ENCODE measurements around the gene COPB2. TPM values are rescaled to one million over a fixed set of nuclear protein-coding genes. Genes with fewer than 3 reads are reported as not detected.
"Not testable (repeated sequence)": the region's sequence is repeated elsewhere in the genome, so short reads cannot be mapped to it uniquely, and the experiment has no call there.

COPB2 gene
- total RNA-seq, 2 donors from 2014 or later = 76.5 to 137 TPM

DNA sequence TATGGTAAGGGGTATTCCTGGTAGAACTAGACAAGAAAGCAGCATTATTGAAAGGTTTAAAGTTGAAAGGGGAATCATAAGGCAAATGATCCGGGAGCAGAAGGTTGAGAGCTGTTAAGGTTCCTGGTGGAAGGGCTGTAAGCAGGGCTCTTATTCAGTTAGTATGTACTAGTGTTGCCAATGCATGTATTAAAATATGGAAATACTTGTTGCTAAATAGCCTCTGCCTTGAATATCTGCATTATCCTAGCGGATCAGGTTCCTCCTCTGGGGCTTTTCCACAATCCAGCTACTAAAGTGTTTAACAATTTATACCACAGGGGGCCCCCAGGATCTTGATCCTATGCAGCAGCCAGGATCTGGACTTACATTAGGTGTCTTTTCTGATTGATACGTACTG is 7.3 kb upstream of the COPB2 start:
- H3K4me1 ChIP-seq (replicated peaks) = no peaks in the 10 kb centered on the region
- DNase-seq (ENCODE audit: low spot score) = no peak
- intact Hi-C loops (cut with DNase I) = no loop called here
- TF ChIP-seq POLR2A (IDR thresholded peaks at IDR 0.05) = no peak
- no peak for TF ChIP-seq POLR2AphosphoS5 (IDR thresholded peaks at IDR 0.05)
- TF ChIP-seq, protein P1, sequence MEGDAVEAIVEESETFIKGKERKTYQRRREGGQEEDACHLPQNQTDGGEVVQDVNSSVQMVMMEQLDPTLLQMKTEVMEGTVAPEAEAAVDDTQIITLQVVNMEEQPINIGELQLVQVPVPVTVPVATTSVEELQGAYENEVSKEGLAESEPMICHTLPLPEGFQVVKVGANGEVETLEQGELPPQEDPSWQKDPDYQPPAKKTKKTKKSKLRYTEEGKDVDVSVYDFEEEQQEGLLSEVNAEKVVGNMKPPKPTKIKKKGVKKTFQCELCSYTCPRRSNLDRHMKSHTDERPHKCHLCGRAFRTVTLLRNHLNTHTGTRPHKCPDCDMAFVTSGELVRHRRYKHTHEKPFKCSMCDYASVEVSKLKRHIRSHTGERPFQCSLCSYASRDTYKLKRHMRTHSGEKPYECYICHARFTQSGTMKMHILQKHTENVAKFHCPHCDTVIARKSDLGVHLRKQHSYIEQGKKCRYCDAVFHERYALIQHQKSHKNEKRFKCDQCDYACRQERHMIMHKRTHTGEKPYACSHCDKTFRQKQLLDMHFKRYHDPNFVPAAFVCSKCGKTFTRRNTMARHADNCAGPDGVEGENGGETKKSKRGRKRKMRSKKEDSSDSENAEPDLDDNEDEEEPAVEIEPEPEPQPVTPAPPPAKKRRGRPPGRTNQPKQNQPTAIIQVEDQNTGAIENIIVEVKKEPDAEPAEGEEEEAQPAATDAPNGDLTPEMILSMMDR (IDR thresholded peaks at IDR 0.05) = no peak
- H3K4me3 ChIP-seq = no peak overlapping the region
- no peak overlapping the region for H3K27ac ChIP-seq
- H3K27me3 ChIP-seq (replicated peaks; ENCODE audit: insufficient read depth) = no peaks in the 10 kb centered on the region
- 92% methylated on average over 3 of the region's 3 CpGs for WGBS
- no peaks in the 10 kb centered on the region for H3K9me3 ChIP-seq
- H3K36me3 ChIP-seq = no peaks in the 10 kb centered on the region

DNA sequence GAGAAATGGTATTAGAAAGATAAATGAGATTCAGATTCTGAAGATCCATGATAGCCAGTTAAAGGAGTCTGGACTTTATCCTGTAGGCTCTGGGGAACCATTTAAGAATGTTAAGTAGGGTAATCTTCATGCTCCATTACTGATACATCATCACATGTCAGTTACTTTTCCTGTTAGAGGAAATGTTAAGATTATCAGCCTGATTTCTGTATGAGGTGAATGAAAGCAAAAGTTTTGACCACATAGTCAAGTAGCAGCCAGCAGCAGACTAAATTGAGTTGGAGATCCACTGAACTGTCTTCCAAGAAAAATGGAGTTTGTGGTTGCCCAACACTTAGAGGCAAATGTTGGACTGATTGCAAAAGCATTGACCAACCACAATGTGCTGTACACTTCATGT is 4.7 kb upstream of the COPB2 start:
- H3K4me3 ChIP-seq = no peak overlapping the region
- H3K9me3 ChIP-seq = no peaks in the 10 kb centered on the region
- no peaks in the 10 kb centered on the region for H3K4me1 ChIP-seq (replicated peaks)
- no peak for TF ChIP-seq POLR2AphosphoS5 (IDR thresholded peaks at IDR 0.05)
- TF ChIP-seq POLR2A (IDR thresholded peaks at IDR 0.05) = no peak
- TF ChIP-seq, protein P1 (IDR thresholded peaks at IDR 0.05) = no peak
- H3K27me3 ChIP-seq (replicated peaks; ENCODE audit: insufficient read depth) = no peaks in the 10 kb centered on the region
- no peak for DNase-seq (ENCODE audit: low spot score)
- H3K36me3 ChIP-seq = no peaks in the 10 kb centered on the region
- intact Hi-C loops (cut with DNase I) = no loop called here
- H3K27ac ChIP-seq = no peak overlapping the region

DNA sequence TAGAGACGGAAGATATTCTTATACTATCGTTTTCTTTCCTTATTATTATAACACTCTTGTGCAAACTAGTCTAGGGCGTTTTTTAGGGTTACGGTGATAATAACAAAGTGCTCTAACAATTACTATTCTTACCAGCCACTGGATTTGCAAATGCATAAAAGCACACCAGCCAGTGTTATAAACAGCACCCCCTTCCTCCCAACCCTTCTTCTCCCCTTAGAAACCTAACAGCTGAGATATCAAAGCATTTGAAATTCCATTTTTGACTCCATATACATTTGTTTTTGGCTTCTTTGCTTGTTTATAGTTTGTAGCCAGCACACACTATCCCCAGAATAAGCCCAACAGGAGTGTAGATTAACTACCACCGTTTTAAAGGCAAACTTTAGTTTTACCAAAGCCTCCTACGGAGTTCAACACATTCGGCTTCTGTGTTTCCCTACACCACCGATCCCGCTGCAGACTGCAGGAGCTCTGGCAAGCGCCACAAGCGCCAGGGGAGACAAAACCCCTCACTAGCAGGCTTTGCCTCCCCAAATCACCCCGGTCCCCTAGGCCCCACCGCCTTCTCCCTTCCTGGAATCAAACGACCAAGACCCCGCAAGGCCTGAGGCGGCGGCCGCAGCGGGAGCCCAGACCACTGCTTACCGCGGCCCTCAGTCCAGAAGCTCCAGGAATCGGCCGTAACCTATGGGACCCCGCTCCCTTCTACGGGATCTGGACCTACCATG is 461 bp downstream of the COPB2 start:
- no peaks in the 10 kb centered on the region for H3K27me3 ChIP-seq (replicated peaks; ENCODE audit: insufficient read depth)
- H3K36me3 ChIP-seq = no peaks in the 10 kb centered on the region
- H3K4me3 ChIP-seq = peak overlapping the region; percentile 88 to 98
- H3K9me3 ChIP-seq = no peaks in the 10 kb centered on the region
- intact Hi-C loops (cut with DNase I) = no loop called here
- WGBS = 3% methylated on average over 23 of the region's 25 CpGs
- TF ChIP-seq, protein P1 (IDR thresholded peaks at IDR 0.05) = no peak
- no peak for TF ChIP-seq POLR2A (IDR thresholded peaks at IDR 0.05)
- no peak for TF ChIP-seq POLR2AphosphoS5 (IDR thresholded peaks at IDR 0.05)
- no peak for DNase-seq (ENCODE audit: low spot score)
- H3K4me1 ChIP-seq (replicated peaks) = no peaks in the 10 kb centered on the region
- H3K27ac ChIP-seq = peak overlapping the region; percentile 95 to 97

DNA sequence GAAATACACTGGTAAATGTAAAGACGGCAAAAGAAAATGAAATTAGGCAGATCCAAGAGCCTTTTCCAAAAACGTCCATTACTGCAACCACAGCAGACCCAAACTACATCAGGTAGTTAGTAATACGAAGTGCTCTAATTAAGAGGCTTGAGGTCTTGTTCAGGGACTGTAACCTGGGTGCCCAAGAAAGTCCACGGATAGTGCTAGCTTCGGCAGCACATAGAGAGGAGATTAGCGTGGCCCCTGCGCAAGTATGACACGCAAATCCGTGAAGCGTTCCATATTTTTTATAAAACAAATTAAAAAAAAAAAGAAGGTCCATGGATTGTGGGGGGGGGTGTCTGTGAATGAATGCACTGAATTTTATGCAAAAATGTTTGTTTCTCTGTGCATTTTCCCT is 1.4 kb downstream of the COPB2 start:
- WGBS = 83% methylated on average over 10 of the region's 10 CpGs
- H3K4me3 ChIP-seq = peak overlapping the region; percentile 88 to 98
- no peak for DNase-seq (ENCODE audit: low spot score)
- TF ChIP-seq POLR2A (IDR thresholded peaks at IDR 0.05) (no peak), POLR2AphosphoS5 (IDR thresholded peaks at IDR 0.05) (no peak)
- TF ChIP-seq, protein P1 (IDR thresholded peaks at IDR 0.05) = no peak
- intact Hi-C loops (cut with DNase I) = no loop called here
- no peaks in the 10 kb centered on the region for H3K36me3 ChIP-seq
- H3K27me3 ChIP-seq (replicated peaks; ENCODE audit: insufficient read depth) = no peaks in the 10 kb centered on the region
- no peaks in the 10 kb centered on the region for H3K4me1 ChIP-seq (replicated peaks)
- H3K9me3 ChIP-seq = no peaks in the 10 kb centered on the region
- H3K27ac ChIP-seq = no peak overlapping the region

DNA sequence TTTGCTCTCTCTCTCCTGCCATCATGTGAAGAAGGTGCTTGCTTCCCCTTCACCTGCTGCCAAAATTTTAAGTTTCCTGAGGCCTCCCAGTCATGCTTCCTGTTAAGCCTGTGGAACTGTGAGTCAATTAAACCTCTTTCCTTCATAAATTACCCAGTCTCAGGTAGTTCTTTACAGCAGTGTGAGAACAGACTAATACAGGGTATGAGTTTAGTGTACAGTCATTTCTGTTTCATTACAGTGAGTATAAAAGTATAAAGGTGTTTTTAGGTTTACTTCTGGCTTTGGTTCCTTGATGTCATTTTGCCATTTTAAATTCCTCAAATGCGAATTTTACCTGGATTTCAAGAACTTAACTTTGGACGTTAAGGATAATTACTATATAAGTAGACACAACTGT is 7.2 kb downstream of the COPB2 start:
- H3K4me1 ChIP-seq (replicated peaks); DNase-seq (ENCODE audit: low spot score); H3K36me3 ChIP-seq; H3K9me3 ChIP-seq; H3K27me3 ChIP-seq (replicated peaks; ENCODE audit: insufficient read depth); H3K27ac ChIP-seq; H3K4me3 ChIP-seq; intact Hi-C loops (cut with DNase I): not testable (repeated sequence)
- 56% methylated on average over 2 of the region's 2 CpGs for WGBS
